ENCODE results near the gene CPOX. TPM values are rescaled to one million over a fixed set of nuclear protein-coding genes. Genes with fewer than 3 reads are reported as not detected.
A peak's percentile ranks its signal among the peaks of the same experiment; 100 is the strongest.

CPOX gene
- total RNA-seq, 1 experiment from 2014 or later, result 38.5 TPM

DNA sequence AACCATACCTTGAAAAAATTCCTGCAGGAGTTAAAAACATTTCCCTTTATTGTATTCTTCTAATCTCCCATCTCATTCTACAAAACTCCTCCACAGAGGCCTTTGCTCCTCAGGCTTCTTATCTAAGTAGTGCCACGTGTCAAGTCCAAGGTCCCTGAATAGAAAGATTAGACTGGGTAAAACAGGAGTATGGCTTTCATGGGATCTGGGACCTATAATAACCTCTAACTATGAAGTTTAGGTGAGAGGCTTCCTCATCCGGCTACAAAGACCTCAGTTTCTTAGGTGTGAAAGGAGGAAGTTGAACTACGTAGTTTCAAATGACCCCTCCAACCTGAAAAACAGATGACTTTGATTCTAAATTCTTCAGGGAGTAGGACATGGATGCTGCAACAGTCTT is 41.7 kb downstream of the CPOX start:
- H3K4me1 ChIP-seq (replicated peaks), result peaks cover 26% of the 10 kb centered on the region
- H3K9me3 ChIP-seq (replicated peaks), result no peaks in the 10 kb centered on the region
- no peaks in the 10 kb centered on the region for H3K27me3 ChIP-seq (replicated peaks)
- no peaks in the 10 kb centered on the region; the same call in 1 of the 2 replicates for H3K36me3 ChIP-seq
- no peak overlapping the region for H3K27ac ChIP-seq
- no peak for DNase-seq (ENCODE audit: low read depth in 1 of 2, low spot score in 2 of 2)
- no peak overlapping the region for H3K4me3 ChIP-seq

DNA sequence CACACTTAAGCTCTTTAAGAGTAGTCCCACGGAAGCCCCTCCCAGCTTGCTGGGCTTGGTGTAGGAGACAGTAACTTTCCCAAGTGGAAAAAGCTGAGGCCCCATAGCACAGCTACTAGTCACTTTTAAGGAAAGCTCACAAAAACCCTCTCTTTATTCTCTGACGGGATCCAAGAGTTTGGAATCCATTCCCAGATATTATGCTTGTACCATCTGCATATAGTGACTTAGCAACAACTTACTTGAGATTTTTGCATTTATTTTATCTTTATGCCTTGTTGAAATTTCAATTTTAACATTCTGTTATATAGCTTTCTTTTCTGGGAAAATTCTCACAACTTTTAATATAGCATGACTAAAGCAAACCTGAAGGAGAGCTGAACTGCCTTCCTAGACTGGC is 42.2 kb downstream of the CPOX start:
- no peak overlapping the region for H3K4me3 ChIP-seq
- H3K9me3 ChIP-seq (replicated peaks), result no peaks in the 10 kb centered on the region
- no peaks in the 10 kb centered on the region; the same call in 1 of the 2 replicates for H3K36me3 ChIP-seq
- H3K27me3 ChIP-seq (replicated peaks), result no peaks in the 10 kb centered on the region
- H3K27ac ChIP-seq, result no peak overlapping the region
- no peak for DNase-seq (ENCODE audit: low read depth in 1 of 2, low spot score in 2 of 2)
- peaks cover 22% of the 10 kb centered on the region for H3K4me1 ChIP-seq (replicated peaks)

DNA sequence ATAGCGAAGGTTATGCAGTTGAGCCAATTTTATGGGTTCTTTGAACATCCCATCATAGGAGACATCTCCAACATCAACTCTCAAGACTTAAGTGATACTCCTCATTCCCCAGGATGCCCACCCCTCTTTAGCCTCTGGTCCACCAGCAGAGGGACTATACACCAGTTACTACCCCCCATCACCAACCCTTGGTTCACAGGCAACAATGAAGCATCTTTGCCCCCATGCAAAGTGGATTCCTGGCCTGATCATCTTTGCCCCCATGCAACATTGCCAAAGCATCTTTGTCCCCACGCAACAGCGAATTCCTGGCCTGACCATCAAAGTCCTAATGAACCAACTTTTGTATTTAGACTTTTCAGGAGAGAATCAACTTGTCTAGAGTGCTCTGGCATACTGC is 42.6 kb downstream of the CPOX start:
- no peaks in the 10 kb centered on the region for H3K9me3 ChIP-seq (replicated peaks)
- no peak for DNase-seq (ENCODE audit: low read depth in 1 of 2, low spot score in 2 of 2)
- H3K4me3 ChIP-seq, result no peak overlapping the region
- peaks cover 26% of the 10 kb centered on the region for H3K4me1 ChIP-seq (replicated peaks)
- no peaks in the 10 kb centered on the region; the same call in 1 of the 2 replicates for H3K36me3 ChIP-seq
- H3K27me3 ChIP-seq (replicated peaks), result no peaks in the 10 kb centered on the region
- H3K27ac ChIP-seq, result no peak overlapping the region

GRCh38 chr3:98548544-98548943 is 44.9 kb downstream of the CPOX start:
- DNase-seq (ENCODE audit: low read depth in 1 of 2, low spot score in 2 of 2), result no peak
- H3K27ac ChIP-seq, result no peak overlapping the region
- H3K4me3 ChIP-seq, result no peak overlapping the region
- H3K27me3 ChIP-seq (replicated peaks), result no peaks in the 10 kb centered on the region
- H3K4me1 ChIP-seq (replicated peaks), result peaks cover 12% of the 10 kb centered on the region
- H3K9me3 ChIP-seq (replicated peaks), result no peaks in the 10 kb centered on the region
- H3K36me3 ChIP-seq, result no peaks in the 10 kb centered on the region; the same call in 1 of the 2 replicates

DNA sequence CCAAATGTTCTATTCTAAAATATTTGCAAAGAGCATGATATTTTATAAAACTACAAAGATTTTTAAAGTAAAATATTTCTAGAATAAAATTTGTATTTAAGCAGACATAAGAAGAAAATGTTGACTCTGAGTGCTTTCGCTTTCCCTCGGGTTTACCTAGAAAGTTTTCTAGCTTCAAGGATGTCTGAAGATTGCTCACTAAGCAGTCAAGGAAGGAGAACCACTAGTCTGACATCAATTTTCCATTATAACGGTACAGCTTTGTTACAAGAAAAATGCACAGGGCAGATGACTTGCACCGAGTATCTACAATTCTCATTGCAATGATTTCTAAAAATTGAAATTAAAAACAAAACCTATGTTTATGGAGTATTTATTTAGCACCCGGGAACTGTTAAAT is 47.5 kb downstream of the CPOX start:
- peaks cover 4% of the 10 kb centered on the region; the same call in 1 of the 2 replicates for H3K4me1 ChIP-seq (replicated peaks)

DNA sequence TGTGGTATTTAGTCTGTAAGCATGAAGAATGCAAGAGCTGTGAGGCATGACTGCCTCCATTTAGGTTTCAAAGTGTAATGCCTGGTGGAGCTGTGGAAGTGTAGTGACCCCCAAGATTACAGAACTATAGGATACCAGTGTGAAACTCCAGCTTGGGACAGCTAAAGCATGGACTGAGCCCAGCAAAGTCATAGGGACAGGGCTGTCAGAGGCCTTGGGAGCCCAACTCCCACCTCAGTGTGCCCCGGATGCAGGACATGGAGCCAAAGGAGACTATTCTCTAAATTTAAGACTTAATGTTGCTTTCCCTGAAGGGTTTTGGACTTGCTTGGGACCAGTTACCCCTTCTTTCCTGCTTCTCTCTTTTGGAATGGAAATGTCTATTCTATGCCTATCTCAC is 50.8 kb downstream of the CPOX start:
- no peak for DNase-seq (ENCODE audit: low read depth in 1 of 2, low spot score in 2 of 2)
- H3K27me3 ChIP-seq (replicated peaks), result no peaks in the 10 kb centered on the region
- H3K9me3 ChIP-seq (replicated peaks), result no peaks in the 10 kb centered on the region
- no peak overlapping the region for H3K4me3 ChIP-seq
- H3K4me1 ChIP-seq (replicated peaks), result peaks cover 4% of the 10 kb centered on the region; the same call in 1 of the 2 replicates
- no peaks in the 10 kb centered on the region for H3K36me3 ChIP-seq
- H3K27ac ChIP-seq, result no peak overlapping the region

More for the DNA sequence above, 47.5 kb downstream of the CPOX start:
- Histone ChIP-seq H3K9me3 (replicated peaks) (no peaks in the 10 kb centered on the region), H3K27ac (peak overlapping the region; percentile 36; the same call in 1 of the 2 replicates), H3K36me3 (no peaks in the 10 kb centered on the region; the same call in 1 of the 2 replicates), H3K4me3 (no peak overlapping the region), H3K27me3 (replicated peaks) (no peaks in the 10 kb centered on the region)
- DNase-seq (ENCODE audit: low read depth in 1 of 2, low spot score in 2 of 2), result no peak

DNA sequence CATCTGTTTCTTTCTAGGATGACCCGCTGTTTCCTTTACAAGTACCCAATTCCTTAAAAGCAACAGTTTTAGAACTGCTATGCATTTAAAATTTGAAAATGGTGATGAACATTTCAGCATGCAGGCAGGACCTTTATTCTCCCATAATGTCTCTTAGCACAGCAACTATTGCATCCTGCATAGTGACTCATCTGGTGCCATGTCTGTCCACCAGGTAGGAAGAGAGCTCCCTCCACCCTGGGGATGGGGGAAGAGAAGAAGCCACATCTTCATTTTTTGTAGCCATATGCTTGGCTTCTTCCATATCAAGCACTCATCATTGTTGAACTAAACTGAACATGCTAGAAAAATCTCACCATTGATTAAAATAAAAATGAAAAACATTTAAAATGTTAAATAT is 51.7 kb downstream of the CPOX start:
- Histone ChIP-seq H3K4me1 (replicated peaks) (peaks cover 4% of the 10 kb centered on the region; the same call in 1 of the 2 replicates), H3K9me3 (replicated peaks) (no peaks in the 10 kb centered on the region), H3K36me3 (no peaks in the 10 kb centered on the region), H3K27ac (no peak overlapping the region), H3K27me3 (replicated peaks) (no peaks in the 10 kb centered on the region), H3K4me3 (no peak overlapping the region)
- DNase-seq (ENCODE audit: low read depth in 1 of 2, low spot score in 2 of 2), result no peak

DNA sequence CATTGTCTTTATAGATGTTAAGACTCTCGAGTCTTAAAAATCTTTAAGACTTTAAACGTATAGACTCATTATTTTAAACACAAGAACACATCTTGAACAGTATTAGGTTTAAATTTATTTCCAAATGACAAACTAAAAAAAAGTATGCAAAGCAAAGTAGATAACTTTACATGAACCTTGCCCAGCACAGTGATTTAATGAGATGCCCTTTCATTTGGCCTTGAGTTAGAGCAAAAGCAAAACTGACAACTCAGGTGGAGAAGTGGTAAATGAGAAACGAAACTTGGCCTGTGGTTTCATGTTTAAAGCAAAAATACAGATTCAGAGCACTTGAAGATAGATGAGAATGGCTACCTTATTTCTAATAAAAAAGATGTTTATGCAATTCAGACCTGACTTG is 53.1 kb downstream of the CPOX start:
- H3K4me3 ChIP-seq, result no peak overlapping the region
- DNase-seq (ENCODE audit: low read depth in 1 of 2, low spot score in 2 of 2), result no peak
- no peaks in the 10 kb centered on the region for H3K36me3 ChIP-seq
- H3K4me1 ChIP-seq (replicated peaks), result no peaks in the 10 kb centered on the region
- no peaks in the 10 kb centered on the region for H3K27me3 ChIP-seq (replicated peaks)
- no peak overlapping the region for H3K27ac ChIP-seq
- no peaks in the 10 kb centered on the region for H3K9me3 ChIP-seq (replicated peaks)

DNA sequence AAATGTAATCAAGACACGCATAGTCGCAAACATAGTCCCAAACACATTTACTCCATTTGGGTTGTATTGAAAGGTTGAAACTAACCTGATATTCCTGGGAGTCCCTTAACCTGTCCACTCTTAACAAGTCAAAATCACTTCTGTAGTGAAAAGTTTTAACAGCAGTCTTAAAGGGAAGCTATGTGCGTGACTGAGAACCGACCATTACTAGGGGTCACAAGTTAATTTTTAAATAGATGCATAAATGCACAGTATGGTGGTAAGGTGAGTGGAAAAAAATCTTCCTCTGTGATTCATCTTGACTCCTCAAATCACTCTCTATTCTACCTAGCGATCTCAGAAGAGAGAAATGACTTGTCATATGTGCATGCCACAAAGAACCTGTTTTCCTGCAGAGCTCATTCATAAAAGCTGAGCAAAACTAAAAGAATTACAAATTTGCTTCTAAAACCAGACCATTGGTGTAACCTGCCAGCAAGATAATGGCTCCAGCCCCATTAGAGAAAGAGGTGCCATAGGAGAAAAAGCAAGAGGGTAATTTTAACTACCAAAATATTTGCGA is 56.9 kb downstream of the CPOX start:
- no peaks in the 10 kb centered on the region for H3K4me1 ChIP-seq (replicated peaks)
- H3K9me3 ChIP-seq (replicated peaks), result no peaks in the 10 kb centered on the region
- no peak overlapping the region for H3K4me3 ChIP-seq
- no peak overlapping the region for H3K27ac ChIP-seq
- no peaks in the 10 kb centered on the region for H3K27me3 ChIP-seq (replicated peaks)
- H3K36me3 ChIP-seq, result no peaks in the 10 kb centered on the region
- DNase-seq (ENCODE audit: low read depth in 1 of 2, low spot score in 2 of 2), result no peak

DNA sequence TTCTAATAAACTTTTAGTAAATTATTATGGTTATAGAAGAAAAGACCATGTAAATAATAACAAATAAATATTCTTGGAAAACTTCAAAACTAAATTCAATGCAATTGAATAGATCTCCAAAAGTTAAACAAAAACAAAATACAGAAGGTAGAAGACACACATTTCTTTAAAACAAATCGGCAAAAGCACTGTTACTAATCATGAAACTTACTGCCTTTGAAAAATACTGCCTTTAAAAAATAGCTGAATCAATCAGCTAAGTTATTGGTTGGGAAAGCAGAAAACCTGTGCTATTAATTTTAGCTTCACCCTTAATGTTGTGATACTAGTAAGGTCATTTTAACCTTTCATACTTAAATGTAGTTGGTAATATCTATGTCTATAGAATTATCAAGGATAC is 58.7 kb downstream of the CPOX start:
- Histone ChIP-seq H3K27me3 (replicated peaks) (no peaks in the 10 kb centered on the region), H3K4me3 (no peak overlapping the region), H3K36me3 (no peaks in the 10 kb centered on the region), H3K27ac (no peak overlapping the region), H3K9me3 (replicated peaks) (no peaks in the 10 kb centered on the region), H3K4me1 (replicated peaks) (no peaks in the 10 kb centered on the region)
- DNase-seq (ENCODE audit: low read depth in 1 of 2, low spot score in 2 of 2), result no peak

DNA sequence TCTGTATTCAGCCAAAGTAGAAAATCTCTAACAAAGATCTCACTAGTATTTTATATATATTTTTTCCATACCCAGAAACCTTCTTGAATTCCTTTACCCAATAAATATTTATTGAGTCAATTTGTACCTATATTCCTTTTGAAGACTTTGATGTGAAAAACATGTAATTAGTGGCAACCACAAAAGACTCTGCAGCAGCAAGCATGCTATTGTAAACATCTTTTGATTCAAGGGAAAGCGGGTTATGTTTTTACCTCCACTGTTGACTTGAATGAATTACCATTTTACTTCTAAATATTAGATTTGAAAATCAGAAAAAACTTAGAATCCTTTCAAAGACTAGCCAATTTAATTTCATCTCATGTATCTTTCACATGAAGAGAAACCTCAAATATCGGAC is 59.2 kb downstream of the CPOX start:
- H3K4me3 ChIP-seq, result no peak overlapping the region
- no peak for DNase-seq (ENCODE audit: low read depth in 1 of 2, low spot score in 2 of 2)
- H3K27ac ChIP-seq, result no peak overlapping the region
- H3K36me3 ChIP-seq, result no peaks in the 10 kb centered on the region
- no peaks in the 10 kb centered on the region for H3K27me3 ChIP-seq (replicated peaks)
- H3K9me3 ChIP-seq (replicated peaks), result no peaks in the 10 kb centered on the region
- H3K4me1 ChIP-seq (replicated peaks), result no peaks in the 10 kb centered on the region

- Histone ChIP-seq H3K4me1 (replicated peaks) (no peaks in the 10 kb centered on the region), H3K27ac (no peak overlapping the region)
- no peak for DNase-seq (ENCODE audit: low read depth in 1 of 2, low spot score in 2 of 2)
These were observed 60.5 kb downstream of the CPOX start for GRCh38 chr3:98532709-98533571.

DNA sequence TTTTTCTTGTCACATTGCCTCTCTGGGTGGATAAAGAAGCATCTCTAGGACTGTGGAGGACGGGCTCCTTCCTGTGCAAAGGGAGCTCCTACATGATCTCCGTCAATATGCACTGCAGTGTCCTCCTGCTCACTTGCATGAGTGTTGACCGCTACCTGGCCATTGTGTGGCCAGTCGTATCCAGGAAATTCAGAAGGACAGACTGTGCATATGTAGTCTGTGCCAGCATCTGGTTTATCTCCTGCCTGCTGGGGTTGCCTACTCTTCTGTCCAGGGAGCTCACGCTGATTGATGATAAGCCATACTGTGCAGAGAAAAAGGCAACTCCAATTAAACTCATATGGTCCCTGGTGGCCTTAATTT is 61.2 kb downstream of the CPOX start:
- no peak for DNase-seq (ENCODE audit: low read depth in 1 of 2, low spot score in 2 of 2)
- Histone ChIP-seq H3K4me3 (no peak overlapping the region), H3K9me3 (replicated peaks) (no peaks in the 10 kb centered on the region)

More at GRCh38 chr3:98532709-98533571, 60.5 kb downstream of the CPOX start:
- Histone ChIP-seq H3K27me3 (replicated peaks) (no peaks in the 10 kb centered on the region), H3K36me3 (no peaks in the 10 kb centered on the region), H3K9me3 (replicated peaks) (no peaks in the 10 kb centered on the region), H3K4me3 (no peak overlapping the region)

GRCh38 chr3:98531622-98532274 is 61.7 kb downstream of the CPOX start, which contains the start of gene GPR15:
Gene GPR15 (plus strand): TSS chr3:98531978. CDS start chr3:98532034, 56 bp downstream.
- Histone ChIP-seq H3K9me3 (replicated peaks) (no peaks in the 10 kb centered on the region), H3K27me3 (replicated peaks) (no peaks in the 10 kb centered on the region), H3K4me1 (replicated peaks) (no peaks in the 10 kb centered on the region), H3K4me3 (no peak within 1 kb of the TSS), H3K27ac (no peak within 1 kb of the TSS), H3K36me3 (no peaks in the 10 kb centered on the region)
- DNase-seq (ENCODE audit: low read depth in 1 of 2, low spot score in 2 of 2), result no peak

More for the DNA sequence above, 61.2 kb downstream of the CPOX start:
- H3K4me1 ChIP-seq (replicated peaks), result no peaks in the 10 kb centered on the region
- H3K27me3 ChIP-seq (replicated peaks), result no peaks in the 10 kb centered on the region
- no peaks in the 10 kb centered on the region for H3K36me3 ChIP-seq
- H3K27ac ChIP-seq, result no peak overlapping the region
